ENCODE data around the gene SPCS2. TPM values are rescaled to one million over a fixed set of nuclear protein-coding genes. Genes with fewer than 3 reads are reported as not detected.

Gene SPCS2
- total RNA-seq, 4 donors from 2014 or later = 33.3 to 104 (median 47.0) TPM

DNA sequence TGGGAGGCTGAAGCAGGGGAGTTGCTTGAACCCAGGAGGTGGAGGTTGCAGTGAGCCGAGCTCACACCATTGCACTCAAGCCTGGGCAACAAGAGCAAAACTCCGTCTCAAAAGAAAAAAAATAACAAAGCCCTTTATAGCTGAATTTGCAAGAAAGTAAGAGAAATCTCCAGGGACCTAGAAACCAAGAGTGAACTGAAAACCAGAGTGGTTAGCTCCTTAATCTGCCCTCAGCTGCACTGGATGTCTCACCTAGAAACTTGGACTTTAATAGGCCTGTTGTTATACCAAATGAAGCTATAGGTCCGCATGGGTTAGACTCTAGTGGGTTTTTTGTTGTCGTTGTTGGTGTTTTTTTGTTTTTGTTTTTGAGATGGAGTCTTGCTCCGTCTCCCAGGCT is 43.8 kb downstream of the SPCS2 start:
- TF ChIP-seq CTCF (IDR thresholded peaks at IDR 0.05) = no peak
- DNase-seq (ENCODE audit: low spot score) = no peak
- no peak for ATAC-seq (ENCODE audit: low FRiP score)

DNA sequence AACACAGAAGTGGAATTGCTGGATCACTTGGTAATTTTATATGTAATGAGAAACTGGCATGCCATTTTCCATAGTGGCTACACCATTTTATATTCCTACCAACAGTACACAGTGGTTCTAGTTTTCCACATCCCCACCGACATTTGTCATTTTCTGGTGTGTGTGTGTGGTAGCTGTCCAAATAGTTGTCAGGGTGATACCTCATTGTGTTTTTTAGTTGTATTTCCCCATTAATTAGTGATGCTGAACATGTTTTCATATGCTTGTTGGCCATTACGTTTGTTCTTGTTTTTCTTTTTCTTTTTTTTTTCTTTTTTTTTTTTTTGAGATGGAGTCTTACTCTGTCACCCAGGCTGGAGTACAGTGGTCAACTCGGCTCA is 51.9 kb downstream of the SPCS2 start:
- ATAC-seq (ENCODE audit: low FRiP score) = no peak
- no peak for TF ChIP-seq CTCF (IDR thresholded peaks at IDR 0.05)
- no peak for DNase-seq (ENCODE audit: low spot score)

GRCh38 chr11:75001686-75002085 is 52.6 kb downstream of the SPCS2 start:
- ATAC-seq (ENCODE audit: low FRiP score) (no peak), DNase-seq (ENCODE audit: low spot score) (no peak)
- no peak for TF ChIP-seq CTCF (IDR thresholded peaks at IDR 0.05)

- no peak for DNase-seq (ENCODE audit: low spot score)
- no peak for ATAC-seq (ENCODE audit: low FRiP score)
- no peak for TF ChIP-seq CTCF (IDR thresholded peaks at IDR 0.05)
Measured at GRCh38 chr11:75002516-75002915, 53.5 kb downstream of the SPCS2 start.

GRCh38 chr11:75004215-75004614 is 55.1 kb downstream of the SPCS2 start:
- no peak for TF ChIP-seq CTCF (IDR thresholded peaks at IDR 0.05)
- no peak for ATAC-seq (ENCODE audit: low FRiP score)
- DNase-seq (ENCODE audit: low spot score) = no peak

GRCh38 chr11:75011357-75011756 is 62.3 kb downstream of the SPCS2 start:
- no peak for ATAC-seq (ENCODE audit: low FRiP score)
- TF ChIP-seq CTCF (IDR thresholded peaks at IDR 0.05) = no peak

DNA sequence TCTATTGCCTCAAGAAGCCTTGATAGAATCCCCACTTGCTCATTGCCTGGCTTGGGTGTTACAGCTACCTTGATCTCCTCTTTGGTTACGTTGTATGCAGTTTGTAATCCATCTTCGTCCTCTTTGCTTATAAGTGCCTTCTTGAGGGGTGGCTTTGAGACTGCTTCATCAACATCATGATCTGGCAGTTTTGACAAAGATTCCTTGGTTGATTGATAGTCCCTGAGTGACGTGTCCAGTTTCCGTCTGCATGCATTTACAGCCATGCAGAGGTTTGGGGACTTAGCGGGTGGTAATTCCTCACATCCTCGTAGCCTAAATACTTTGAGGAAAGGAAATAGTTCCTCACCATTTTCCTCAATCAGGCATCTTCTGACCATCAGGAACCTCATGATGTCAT is 62.8 kb downstream of the SPCS2 start:
- DNase-seq (ENCODE audit: low spot score) (no peak), ATAC-seq (ENCODE audit: low FRiP score) (no peak)
- no peak for TF ChIP-seq CTCF (IDR thresholded peaks at IDR 0.05)

More at GRCh38 chr11:75011357-75011756, 62.3 kb downstream of the SPCS2 start:
- no peak for DNase-seq (ENCODE audit: low spot score)

All from omental fat pad (tissue), 4 donors.